HG03025 (cell line): ENCODE results near the gene NFKBIL1.
"Not testable (repeated sequence)": the region's sequence is repeated elsewhere in the genome, so short reads cannot be mapped to it uniquely, and the experiment has no call there.

Experiments
- ATAC-seq: cut with Tn5 transposase; IDR thresholded peaks from one replicate; pipeline ENCODE4 v1.9.1; 2021; ENCODE audit warnings: mild to moderate bottlenecking, moderate library complexity; ENCODE audit not compliant: unreplicated experiment, low FRiP score

The NFKBIL1 gene

GRCh38 chr6:31578184-31579118 is 31.0 kb downstream of the NFKBIL1 start:
- no peak for ATAC-seq

DNA sequence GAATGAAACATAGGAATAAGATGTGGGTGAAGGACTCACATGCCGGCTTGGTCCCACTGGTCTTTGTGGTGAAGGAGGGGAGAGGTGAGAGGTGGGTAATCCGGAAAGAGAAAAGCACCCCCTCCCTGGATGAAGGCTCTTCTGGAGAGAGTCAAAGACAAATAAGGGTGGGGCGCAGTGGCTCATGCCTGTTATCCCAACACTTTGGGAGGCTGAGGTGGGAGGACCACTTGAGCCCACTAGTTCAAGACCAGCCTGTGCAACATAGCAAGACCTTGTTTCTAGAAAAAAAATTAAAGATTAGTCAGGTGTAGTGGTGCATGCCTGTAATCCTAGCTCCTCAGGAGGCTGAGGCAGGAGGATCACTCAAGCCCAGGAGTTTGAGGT is 31.7 kb downstream of the NFKBIL1 start:
- ATAC-seq = no peak

DNA sequence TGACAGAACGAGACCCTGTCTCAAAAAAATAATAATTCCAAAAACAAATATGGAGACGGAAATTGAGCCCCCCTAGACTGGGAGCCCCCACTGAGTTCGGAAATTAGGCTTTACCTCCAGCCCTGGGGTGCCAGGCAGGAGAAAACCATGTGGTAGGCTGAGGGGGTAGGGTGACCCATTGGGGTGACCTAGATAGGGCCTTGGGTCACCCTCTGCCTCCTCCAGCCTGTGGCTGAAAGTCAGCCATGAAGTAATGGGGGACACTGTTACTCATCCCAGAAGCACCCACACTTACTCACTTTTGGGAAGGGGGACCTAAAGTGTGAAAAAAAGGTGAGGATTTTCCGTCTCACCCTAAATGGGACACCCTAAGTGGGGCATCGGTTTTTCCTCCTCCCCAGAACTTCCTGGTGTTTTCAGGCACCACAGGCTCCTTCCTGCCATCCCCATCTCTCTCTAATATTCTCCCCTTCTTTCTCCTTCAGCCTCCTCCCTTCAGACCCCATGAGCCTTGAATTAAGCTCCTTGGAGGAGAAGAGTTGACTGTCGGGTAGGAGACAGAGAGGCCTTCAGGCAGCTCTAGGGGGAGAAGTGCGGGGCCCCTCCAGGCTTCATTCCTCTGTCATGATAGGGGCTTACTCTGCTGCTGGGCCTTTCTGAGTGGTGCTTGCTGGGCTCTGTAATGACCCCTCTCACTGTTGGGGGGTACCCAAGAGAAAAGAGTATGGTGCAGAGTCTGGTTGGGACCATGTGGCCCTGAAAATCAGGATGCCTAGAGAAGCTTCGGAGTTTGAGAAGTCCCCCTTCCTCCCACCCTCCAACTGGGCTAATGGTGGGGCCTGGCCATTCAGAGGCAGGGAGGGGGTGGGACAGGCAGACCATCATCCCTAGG is 32.4 kb downstream of the NFKBIL1 start:
- no peak for ATAC-seq

DNA sequence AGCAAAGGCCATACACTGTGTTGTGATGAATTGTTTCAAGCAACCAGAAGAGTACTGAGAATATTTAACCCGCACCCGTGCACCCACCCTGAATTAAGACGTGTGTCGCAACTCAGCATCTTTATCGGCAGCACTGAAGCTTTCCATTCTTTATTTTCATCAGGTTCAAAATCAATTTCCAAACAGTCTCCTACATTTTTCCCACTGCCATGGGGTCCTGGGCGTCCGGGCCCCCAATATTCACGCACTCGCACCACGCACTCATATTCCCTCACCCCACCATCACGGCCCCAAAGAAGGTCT is 33.0 kb downstream of the NFKBIL1 start:
- no peak for ATAC-seq

DNA sequence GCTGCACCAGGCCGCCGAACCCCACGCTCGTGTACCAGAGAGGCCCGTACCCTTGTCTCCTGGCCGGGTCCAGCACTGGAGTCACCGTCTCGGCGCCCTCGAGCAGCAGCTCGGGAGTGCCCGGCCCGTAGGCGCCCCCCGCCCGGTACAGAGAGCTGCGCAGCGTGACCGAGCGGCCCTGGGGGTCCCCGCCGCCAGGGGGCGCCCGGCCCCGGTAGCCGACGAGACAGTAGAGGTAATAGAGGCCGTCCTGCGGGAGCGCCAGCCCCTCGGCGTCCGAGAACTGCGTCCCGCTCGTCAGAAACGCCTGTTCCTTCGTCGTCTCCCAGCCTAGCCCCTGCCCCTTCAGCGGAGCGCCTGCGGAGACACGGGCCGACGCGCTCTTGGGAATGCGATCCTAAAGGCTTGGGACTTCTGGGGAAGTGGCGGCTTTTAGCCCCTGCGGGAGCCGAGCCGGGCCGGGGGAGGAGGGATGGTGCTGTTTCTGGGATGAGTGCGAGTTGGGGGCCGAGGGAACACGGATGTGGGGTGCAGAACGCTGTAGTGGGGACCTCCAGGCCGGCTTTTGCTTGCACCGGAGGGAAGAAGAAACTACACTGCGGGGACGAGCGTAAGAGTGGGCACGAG is 33.5 kb downstream of the NFKBIL1 start:
- no peak for ATAC-seq

GRCh38 chr6:31581434-31582229 is 34.2 kb downstream of the NFKBIL1 start:
- ATAC-seq = no peak

GRCh38 chr6:31582230-31582643 is 34.8 kb downstream of the NFKBIL1 start, which contains the start of gene LTB:
LTB (minus strand) TSS chr6:31582424; CDS start chr6:31582417, 7 bp downstream.
- ATAC-seq = no peak

GRCh38 chr6:31585491-31585890 is 38.1 kb downstream of the NFKBIL1 start:
- ATAC-seq = no peak

GRCh38 chr6:31586008-31586407 is 38.6 kb downstream of the NFKBIL1 start, which contains the start of gene LST1:
LST1 (plus strand) TSS chr6:31586277; CDS start chr6:31587300, 1,023 bp downstream.
- ATAC-seq = no peak

DNA sequence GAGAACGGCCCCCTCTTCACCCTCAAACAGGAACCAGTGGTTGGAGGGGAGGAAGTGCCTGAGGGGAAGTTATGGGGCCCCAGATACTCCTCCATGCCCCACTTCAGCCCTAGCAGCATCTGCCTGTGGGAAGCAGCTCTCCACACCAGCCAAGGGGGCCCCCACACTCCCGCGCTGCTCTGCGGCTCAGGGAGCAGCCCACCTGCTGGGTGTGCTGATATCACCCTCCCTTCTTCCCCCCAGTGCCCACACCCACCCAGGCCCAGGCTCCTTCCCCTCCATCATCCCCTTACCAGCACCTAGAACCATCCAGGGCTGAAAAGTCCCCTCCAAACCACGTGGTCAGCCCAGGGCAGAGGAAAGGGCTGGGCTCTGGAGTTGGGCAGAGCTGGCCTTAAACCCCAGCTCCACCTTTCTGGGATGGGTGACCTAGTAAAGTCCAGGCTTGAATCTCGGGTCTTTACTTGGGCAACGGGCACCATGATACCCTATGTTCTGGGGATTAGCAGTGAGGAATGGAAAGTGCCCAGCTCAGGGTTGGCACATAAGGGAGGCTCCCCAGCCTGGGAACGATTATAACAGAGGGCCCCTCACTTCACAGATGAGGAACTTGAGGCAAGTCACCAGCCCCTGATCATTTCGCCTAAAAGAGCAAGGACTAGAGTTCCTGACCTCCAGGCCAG is 39.3 kb downstream of the NFKBIL1 start:
- ATAC-seq = no peak

GRCh38 chr6:31587791-31588777 is 40.7 kb downstream of the NFKBIL1 start:
- ATAC-seq = no peak

DNA sequence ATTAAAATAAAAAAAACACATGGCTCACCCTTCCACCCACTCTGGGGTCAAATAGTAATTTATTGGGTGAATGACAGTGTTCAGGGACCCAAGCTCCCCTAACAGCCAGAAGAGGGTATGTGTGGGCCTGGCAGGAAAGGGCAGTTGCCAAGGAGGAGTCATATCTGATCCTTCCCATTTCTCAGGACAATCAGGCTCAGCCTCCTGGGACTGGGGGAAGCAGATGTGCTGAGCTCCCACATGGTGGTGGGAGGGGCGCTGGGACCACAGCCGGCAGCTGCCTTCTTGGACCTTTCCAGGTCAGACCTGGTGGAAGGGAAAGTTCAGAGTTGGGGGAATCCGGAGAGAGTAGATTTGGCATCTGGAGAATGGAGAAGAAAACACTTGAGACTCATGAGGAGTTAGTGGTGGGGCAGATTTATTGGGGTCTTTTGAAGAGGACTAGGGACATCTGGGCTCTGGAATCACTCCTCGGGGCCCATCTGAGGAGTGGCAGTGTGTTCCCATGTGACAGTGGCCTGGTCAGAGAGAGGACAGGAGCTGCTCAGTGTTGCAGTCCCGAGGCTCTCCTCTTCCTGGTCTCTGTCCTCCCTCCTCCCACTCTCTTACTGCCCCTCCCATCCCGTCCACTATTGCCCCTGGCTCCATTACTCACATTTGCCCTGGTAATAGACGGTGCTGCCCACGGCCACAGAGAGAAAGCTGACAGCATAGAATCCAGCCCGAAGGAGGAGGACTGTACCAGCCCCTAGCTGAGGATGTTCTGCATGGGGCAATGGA is 41.7 kb downstream of the NFKBIL1 start:
- no peak for ATAC-seq

- not testable (repeated sequence) for ATAC-seq
Observed at GRCh38 chr6:31590691-31591090, 43.3 kb downstream of the NFKBIL1 start.

DNA sequence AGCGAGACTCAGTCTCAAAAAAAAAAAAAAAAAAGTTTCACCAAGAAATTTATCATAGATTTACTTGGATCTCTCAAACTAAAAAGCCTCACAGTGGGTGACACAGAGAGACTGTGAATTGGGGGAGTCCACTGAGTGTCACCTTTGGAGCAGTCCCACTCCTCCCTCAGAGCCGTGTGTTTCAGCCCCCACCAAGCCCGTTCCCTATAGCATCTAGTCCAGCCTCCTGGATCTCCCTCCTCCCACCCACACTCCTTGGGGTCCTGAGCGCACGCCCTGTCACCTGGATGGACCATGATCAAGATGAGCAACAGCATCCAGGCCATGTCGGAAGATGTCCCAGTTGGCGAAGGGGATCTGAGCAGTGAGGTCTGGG is 45.0 kb downstream of the NFKBIL1 start:
- ATAC-seq = no peak

GRCh38 chr6:31597006-31597405 is 49.6 kb downstream of the NFKBIL1 start:
- no peak for ATAC-seq

DNA sequence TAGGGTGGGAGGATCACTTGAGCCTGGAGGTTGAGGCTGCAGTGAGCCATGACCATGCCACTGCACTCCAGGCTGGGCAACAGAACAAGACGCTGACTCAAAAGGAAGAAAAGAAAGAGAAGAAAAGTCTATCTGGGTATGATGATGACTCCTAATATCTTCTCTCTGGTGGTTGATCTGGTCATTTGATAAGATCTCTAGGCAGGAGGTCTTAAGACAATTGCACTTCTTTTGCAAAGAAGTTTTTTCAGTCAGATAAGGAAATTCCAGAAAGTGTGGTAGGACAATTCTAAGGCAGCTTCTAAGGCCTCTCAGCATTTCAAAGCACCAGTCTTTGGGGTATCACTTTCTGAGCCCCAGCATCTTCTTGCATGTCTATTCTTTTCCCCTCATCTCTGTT is 59.9 kb downstream of the NFKBIL1 start:
- ATAC-seq = no peak
